K562 (cell line): ENCODE results near the gene PSPH. TPM values are rescaled to one million over a fixed set of nuclear protein-coding genes. Genes with fewer than 3 reads are reported as not detected.

ENCODE experiments used
- DLX4 ChIP-seq: fragments of 250-450 bp; sonication (Bioruptor Pico); IDR thresholded peaks from 2 replicates; pipeline ENCODE4 v1.6.1; 2021; ENCODE audit warnings: mild to moderate bottlenecking
- FOSL1 ChIP-seq: fragments of 200-800 bp; sonication (Bioruptor generic); conservative IDR thresholded peaks from 2 replicates; pipeline ENCODE4 v1.6.1; 2016; ENCODE audit warnings: missing genetic modification characterization, missing compliant biosample characterization
- HNRNPLL ChIP-seq: fragments of 200-400 bp; formaldehyde crosslinking; IDR thresholded peaks from 2 replicates; pipeline ENCODE4 v1.6.1; 2017; ENCODE audit warnings: low read length, low read depth, mild to moderate bottlenecking; ENCODE audit not compliant: poor library complexity, severe bottlenecking
- IRF2 ChIP-seq: sonication (generic); formaldehyde crosslinking; IDR thresholded peaks from 2 replicates; pipeline ENCODE4 v1.8.1; 2022; ENCODE audit warnings: mild to moderate bottlenecking, missing genetic modification reagents
- KLF13 ChIP-seq: fragments of 450-650 bp; IDR thresholded peaks from 2 replicates; pipeline ENCODE4 v1.6.1; 2016; ENCODE audit warnings: missing genetic modification characterization, low read depth, mild to moderate bottlenecking, missing compliant biosample characterization, moderate library complexity, borderline replicate concordance
- SMARCA4 ChIP-seq: fragments of 450-650 bp; IDR thresholded peaks from 2 replicates; pipeline ENCODE4 v1.6.1; 2016
- XRCC4 ChIP-seq: IDR thresholded peaks from one replicate; pipeline ENCODE4 v1.6.1; 2011; ENCODE audit not compliant: insufficient read depth, insufficient read length; ENCODE audit errors: extremely low read depth
- ZNF121 ChIP-seq: sonication (generic); formaldehyde crosslinking; conservative IDR thresholded peaks from 2 replicates; pipeline ENCODE4 v1.8.0; 2022; ENCODE audit warnings: missing genetic modification reagents
- ZNF311 ChIP-seq: fragments of 250-450 bp; sonication (Bioruptor Pico); IDR thresholded peaks from 2 replicates; pipeline ENCODE4 v1.4.0; 2020; ENCODE audit warnings: mild to moderate bottlenecking, moderate library complexity
- ZNF445 ChIP-seq: fragments of 250-450 bp; sonication (Bioruptor Pico); IDR thresholded peaks from 2 replicates; pipeline ENCODE4 v1.4.0; 2020; ENCODE audit warnings: low read depth, mild to moderate bottlenecking, moderate library complexity
- polyA plus RNA-seq, 8 experiments: library from polyadenylated mRNA; depleted of rRNA in 4 of 8; stranded (reverse) in 5 of 8; unstranded in 3 of 8; fragments of >200 nt; fragmentation: Nextera tagmentation in 2 of 8; fragmentation: Illumina TruSeq in 1 of 8; extraction: Ambion mirVana in 2 of 8; extraction: Trizol in 1 of 8; gene quantifications; 2 replicates each; pipeline versions ENCODE4 v1.2.1 to v1.2.3, GENCODE V29; 2011 to 2014; ENCODE audit warnings: inconsistent platforms in 1 of 8, missing spikeins in 1 of 8
- total RNA-seq, 7 experiments: library from RNA; depleted of rRNA in 6 of 7; stranded (reverse); fragments of >200 nt in 6 of 7; fragmentation: Illumina TruSeq in 2 of 7; extraction: Trizol in 2 of 7; gene quantifications; 2 replicates each; pipeline versions ENCODE4 v1.2.1 to v1.2.3, GENCODE V29; 2011 to 2021; ENCODE audit warnings: low replicate concordance in 1 of 7
- TF ChIP-seq, protein P1 (sequence below), 3 experiments: fragments of 200-800 bp in 1 of 3; fragments of 250-450 bp in 1 of 3; fragments of 450-650 bp in 1 of 3; sonication (Bioruptor Pico) in 1 of 3; sonication (Bioruptor generic) in 1 of 3; formaldehyde crosslinking in 1 of 3; IDR thresholded peaks; 2 replicates each; pipeline versions ENCODE4 v1.6.1 to v1.8.0; 2016 to 2022; ENCODE audit warnings: mild to moderate bottlenecking in 2 of 3, missing genetic modification characterization in 2 of 3, missing compliant biosample characterization in 1 of 3, moderate library complexity in 1 of 3

The PSPH gene
- total and polyA plus RNA-seq, 9 of the 15 experiments (the other 6 are each of a cell fraction or from before 2014, with no cell fraction given) = 6.3 to 46.8 (median 20.2) TPM

- TF ChIP-seq, protein P1, sequence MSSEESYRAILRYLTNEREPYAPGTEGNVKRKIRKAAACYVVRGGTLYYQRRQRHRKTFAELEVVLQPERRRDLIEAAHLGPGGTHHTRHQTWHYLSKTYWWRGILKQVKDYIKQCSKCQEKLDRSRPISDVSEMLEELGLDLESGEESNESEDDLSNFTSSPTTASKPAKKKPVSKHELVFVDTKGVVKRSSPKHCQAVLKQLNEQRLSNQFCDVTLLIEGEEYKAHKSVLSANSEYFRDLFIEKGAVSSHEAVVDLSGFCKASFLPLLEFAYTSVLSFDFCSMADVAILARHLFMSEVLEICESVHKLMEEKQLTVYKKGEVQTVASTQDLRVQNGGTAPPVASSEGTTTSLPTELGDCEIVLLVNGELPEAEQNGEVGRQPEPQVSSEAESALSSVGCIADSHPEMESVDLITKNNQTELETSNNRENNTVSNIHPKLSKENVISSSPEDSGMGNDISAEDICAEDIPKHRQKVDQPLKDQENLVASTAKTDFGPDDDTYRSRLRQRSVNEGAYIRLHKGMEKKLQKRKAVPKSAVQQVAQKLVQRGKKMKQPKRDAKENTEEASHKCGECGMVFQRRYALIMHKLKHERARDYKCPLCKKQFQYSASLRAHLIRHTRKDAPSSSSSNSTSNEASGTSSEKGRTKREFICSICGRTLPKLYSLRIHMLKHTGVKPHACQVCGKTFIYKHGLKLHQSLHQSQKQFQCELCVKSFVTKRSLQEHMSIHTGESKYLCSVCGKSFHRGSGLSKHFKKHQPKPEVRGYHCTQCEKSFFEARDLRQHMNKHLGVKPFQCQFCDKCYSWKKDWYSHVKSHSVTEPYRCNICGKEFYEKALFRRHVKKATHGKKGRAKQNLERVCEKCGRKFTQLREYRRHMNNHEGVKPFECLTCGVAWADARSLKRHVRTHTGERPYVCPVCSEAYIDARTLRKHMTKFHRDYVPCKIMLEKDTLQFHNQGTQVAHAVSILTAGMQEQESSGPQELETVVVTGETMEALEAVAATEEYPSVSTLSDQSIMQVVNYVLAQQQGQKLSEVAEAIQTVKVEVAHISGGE (CRISPR knock-in tag; IDR thresholded peaks at IDR 0.05) = no peak
- TF ChIP-seq SMARCA4 (no peak), ZNF311 (CRISPR knock-in tag) (no peak), HNRNPLL (no peak), IRF2 (CRISPR knock-in tag) (no peak), KLF13 (tag) (no peak), XRCC4 (no peak), FOSL1 (tag) (no peak), DLX4 (CRISPR knock-in tag) (no peak), ZNF445 (no peak), ZNF121 (CRISPR knock-in tag) (no peak)
- TF ChIP-seq, all 486 proteins: peak for 0
Measured at GRCh38 chr7:56028942-56029630, 22.2 kb downstream of the PSPH start (continued).
